ENCODE data around the gene ITPA. TPM values are rescaled to one million over a fixed set of nuclear protein-coding genes. Genes with fewer than 3 reads are reported as not detected.

The ITPA gene
- total and polyA plus RNA-seq, 2 of the 13 experiments (the other 11 are each of a cell fraction or from before 2014, with no cell fraction given), result 60.1 to 103 TPM

GRCh38 chr20:3171391-3172125 is 37.7 kb upstream of the ITPA start (continued):
- TF ChIP-seq, protein P1, sequence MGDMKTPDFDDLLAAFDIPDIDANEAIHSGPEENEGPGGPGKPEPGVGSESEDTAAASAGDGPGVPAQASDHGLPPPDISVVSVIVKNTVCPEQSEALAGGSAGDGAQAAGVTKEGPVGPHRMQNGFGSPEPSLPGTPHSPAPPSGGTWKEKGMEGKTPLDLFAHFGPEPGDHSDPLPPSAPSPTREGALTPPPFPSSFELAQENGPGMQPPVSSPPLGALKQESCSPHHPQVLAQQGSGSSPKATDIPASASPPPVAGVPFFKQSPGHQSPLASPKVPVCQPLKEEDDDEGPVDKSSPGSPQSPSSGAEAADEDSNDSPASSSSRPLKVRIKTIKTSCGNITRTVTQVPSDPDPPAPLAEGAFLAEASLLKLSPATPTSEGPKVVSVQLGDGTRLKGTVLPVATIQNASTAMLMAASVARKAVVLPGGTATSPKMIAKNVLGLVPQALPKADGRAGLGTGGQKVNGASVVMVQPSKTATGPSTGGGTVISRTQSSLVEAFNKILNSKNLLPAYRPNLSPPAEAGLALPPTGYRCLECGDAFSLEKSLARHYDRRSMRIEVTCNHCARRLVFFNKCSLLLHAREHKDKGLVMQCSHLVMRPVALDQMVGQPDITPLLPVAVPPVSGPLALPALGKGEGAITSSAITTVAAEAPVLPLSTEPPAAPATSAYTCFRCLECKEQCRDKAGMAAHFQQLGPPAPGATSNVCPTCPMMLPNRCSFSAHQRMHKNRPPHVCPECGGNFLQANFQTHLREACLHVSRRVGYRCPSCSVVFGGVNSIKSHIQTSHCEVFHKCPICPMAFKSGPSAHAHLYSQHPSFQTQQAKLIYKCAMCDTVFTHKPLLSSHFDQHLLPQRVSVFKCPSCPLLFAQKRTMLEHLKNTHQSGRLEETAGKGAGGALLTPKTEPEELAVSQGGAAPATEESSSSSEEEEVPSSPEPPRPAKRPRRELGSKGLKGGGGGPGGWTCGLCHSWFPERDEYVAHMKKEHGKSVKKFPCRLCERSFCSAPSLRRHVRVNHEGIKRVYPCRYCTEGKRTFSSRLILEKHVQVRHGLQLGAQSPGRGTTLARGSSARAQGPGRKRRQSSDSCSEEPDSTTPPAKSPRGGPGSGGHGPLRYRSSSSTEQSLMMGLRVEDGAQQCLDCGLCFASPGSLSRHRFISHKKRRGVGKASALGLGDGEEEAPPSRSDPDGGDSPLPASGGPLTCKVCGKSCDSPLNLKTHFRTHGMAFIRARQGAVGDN (CRISPR knock-in tag; IDR thresholded peaks at IDR 0.05), result peak; percentile 47; the same call in 1 of the 2 replicates
- TF ChIP-seq ZNF383 (CRISPR knock-in tag; IDR thresholded peaks at IDR 0.05; ENCODE audit: borderline replicate concordance) (no peak), PRDM15 (CRISPR knock-in tag; IDR thresholded peaks at IDR 0.05) (no peak), ZIK1 (CRISPR knock-in tag; IDR thresholded peaks at IDR 0.05; ENCODE audit: borderline replicate concordance, low read depth) (0 out of 2 replicates have a peak, but pooled peaks have one; percentile 61), YEATS4 (CRISPR knock-in tag; IDR thresholded peaks at IDR 0.05; ENCODE audit: borderline replicate concordance) (no peak), XBP1 (CRISPR knock-in tag; IDR thresholded peaks at IDR 0.05) (no peak), ZNF446 (CRISPR knock-in tag; IDR thresholded peaks at IDR 0.05) (no peak), ZNF652 (CRISPR knock-in tag; IDR thresholded peaks at IDR 0.05; ENCODE audit: borderline replicate concordance, low read depth) (peak; percentile 77), KLF15 (CRISPR knock-in tag; IDR thresholded peaks at IDR 0.05; ENCODE audit: borderline replicate concordance) (no peak), ZNF230 (CRISPR knock-in tag; IDR thresholded peaks at IDR 0.05) (no peak), HBP1 (CRISPR knock-in tag; IDR thresholded peaks at IDR 0.05; ENCODE audit: low read depth) (no peak), ZNF609 (CRISPR knock-in tag; IDR thresholded peaks at IDR 0.05; ENCODE audit: borderline replicate concordance) (peak; percentile 27; the same call in 1 of the 2 replicates), MAFF (IDR thresholded peaks at IDR 0.05; ENCODE audit: low read depth, low read length) (no peak), SMAD9 (CRISPR knock-in tag; IDR thresholded peaks at IDR 0.05) (no peak)

Data from HepG2 (cell line).